Karpas-422 (cell line): Measurements from ENCODE around the gene TACR2. TPM values are rescaled to one million over a fixed set of nuclear protein-coding genes. Genes with fewer than 3 reads are reported as not detected.

Experiments used
- DNase-seq: peaks from one replicate; pipeline ENCODE4 v3.0.0-alpha.2; 2015
- H2AFZ ChIP-seq: fragments of 200-600 bp; sonication (generic); 2 replicates; pipeline ENCODE4 v1.6.1; 2014; ENCODE audit warnings: antibody characterized with exemption, low read length, mixed read lengths
- H3K27ac ChIP-seq: fragments of 200-600 bp; sonication (generic); 2 replicates; pipeline ENCODE4 v1.5.1; 2014; ENCODE audit warnings: mild to moderate bottlenecking, low read length, moderate library complexity
- H3K27me3 ChIP-seq: fragments of 200-600 bp; sonication (generic); 2 replicates; pipeline ENCODE4 v1.6.1; 2014; ENCODE audit warnings: low read length, mixed read lengths
- H3K36me3 ChIP-seq: fragments of 200-600 bp; sonication (generic); 2 replicates; pipeline ENCODE4 v1.6.1; 2014; ENCODE audit warnings: low read length, mixed read lengths; ENCODE audit not compliant: insufficient read depth
- H3K4me1 ChIP-seq: fragments of 200-600 bp; sonication (generic); 2 replicates; pipeline ENCODE4 v1.6.1; 2014; ENCODE audit warnings: mild to moderate bottlenecking, low read length, mixed read lengths
- H3K4me2 ChIP-seq: fragments of 200-600 bp; sonication (generic); 2 replicates; pipeline ENCODE4 v1.6.1; 2014; ENCODE audit warnings: low read length, low read depth, mild to moderate bottlenecking; ENCODE audit not compliant: poor library complexity, severe bottlenecking
- H3K4me3 ChIP-seq: fragments of 200-600 bp; sonication (generic); 2 replicates; pipeline ENCODE4 v1.5.1; 2014; ENCODE audit warnings: mild to moderate bottlenecking, antibody characterized with exemption, low read length, mixed read lengths
- H3K79me2 ChIP-seq: fragments of 200-600 bp; sonication (generic); 2 replicates; pipeline ENCODE4 v1.6.1; 2014; ENCODE audit warnings: mild to moderate bottlenecking, low read length, mixed read lengths
- H3K9ac ChIP-seq: fragments of 200-600 bp; sonication (generic); 2 replicates; pipeline ENCODE4 v1.6.0; 2014; ENCODE audit warnings: low read length
- H3K9me2 ChIP-seq: fragments of 200-600 bp; sonication (generic), shearing (Covaris generic); replicated peaks from 2 replicates; pipeline ENCODE4 v1.6.0; 2014; ENCODE audit warnings: mild to moderate bottlenecking, low read length, moderate library complexity; ENCODE audit not compliant: insufficient read depth
- H3K9me3 ChIP-seq: fragments of 300-700, 200-600 bp; sonication (generic); 2 replicates; pipeline ENCODE4 v1.6.1; 2014; ENCODE audit warnings: low read length, mixed read lengths
- H4K20me1 ChIP-seq: fragments of 200-600 bp; sonication (generic); 2 replicates; pipeline ENCODE4 v1.6.1; 2014; ENCODE audit warnings: mild to moderate bottlenecking, antibody characterized with exemption, low read length, low read depth; ENCODE audit not compliant: insufficient read depth
- total RNA-seq: library from RNA; depleted of rRNA; stranded (reverse); fragments of >200 nt; shearing (Covaris generic); gene quantifications from 2 replicates; pipeline ENCODE4 v1.2.3, GENCODE V29; 2014; ENCODE audit warnings: low replicate concordance

TACR2 gene
- total RNA-seq, 1 experiment from 2014 or later: not detected

GRCh38 chr10:69410487-69410886, 6.2 kb downstream of the TACR2 start:
- H2AFZ ChIP-seq: no peak overlapping the region
- H3K4me3 ChIP-seq: no peak overlapping the region
- peaks cover 25% of the 10 kb centered on the region for H3K4me1 ChIP-seq
- no peaks in the 10 kb centered on the region for H3K27me3 ChIP-seq
- no peak for DNase-seq
- no peak overlapping the region for H3K4me2 ChIP-seq
- H4K20me1 ChIP-seq: no peaks in the 10 kb centered on the region
- no peak overlapping the region for H3K27ac ChIP-seq
- no peaks in the 10 kb centered on the region for H3K9me2 ChIP-seq
- H3K9me3 ChIP-seq: no peaks in the 10 kb centered on the region
- no peak overlapping the region for H3K9ac ChIP-seq
- H3K79me2 ChIP-seq: no peaks in the 10 kb centered on the region
- no peaks in the 10 kb centered on the region for H3K36me3 ChIP-seq

DNA sequence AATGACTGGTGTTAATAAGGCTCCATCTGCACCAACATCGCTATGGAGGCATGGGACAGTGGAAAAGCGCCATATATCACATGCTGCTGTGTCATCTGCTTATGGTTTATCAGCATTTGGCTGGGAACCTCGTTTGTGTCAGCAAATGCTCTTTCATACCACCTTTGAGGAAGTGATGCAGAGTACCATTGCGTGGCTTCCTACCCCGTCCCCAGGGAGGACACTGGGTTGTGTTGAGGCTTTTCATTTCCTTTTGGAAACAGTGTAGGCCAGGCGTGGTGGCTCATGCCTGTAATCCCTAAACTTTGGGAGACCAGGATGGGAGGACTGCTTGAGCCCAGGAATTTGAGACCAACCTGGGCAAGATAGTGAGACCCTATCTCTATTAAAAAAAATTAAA, 6.8 kb downstream of the TACR2 start:
- Histone ChIP-seq H3K79me2 (no peaks in the 10 kb centered on the region), H3K9ac (no peak overlapping the region), H3K27me3 (no peaks in the 10 kb centered on the region), H3K4me2 (no peak overlapping the region), H3K9me2 (no peaks in the 10 kb centered on the region), H3K27ac (no peak overlapping the region), H2AFZ (no peak overlapping the region), H4K20me1 (no peaks in the 10 kb centered on the region), H3K4me1 (peaks cover 25% of the 10 kb centered on the region), H3K4me3 (no peak overlapping the region), H3K36me3 (no peaks in the 10 kb centered on the region), H3K9me3 (no peaks in the 10 kb centered on the region)
- DNase-seq: peak; percentile 70

DNA sequence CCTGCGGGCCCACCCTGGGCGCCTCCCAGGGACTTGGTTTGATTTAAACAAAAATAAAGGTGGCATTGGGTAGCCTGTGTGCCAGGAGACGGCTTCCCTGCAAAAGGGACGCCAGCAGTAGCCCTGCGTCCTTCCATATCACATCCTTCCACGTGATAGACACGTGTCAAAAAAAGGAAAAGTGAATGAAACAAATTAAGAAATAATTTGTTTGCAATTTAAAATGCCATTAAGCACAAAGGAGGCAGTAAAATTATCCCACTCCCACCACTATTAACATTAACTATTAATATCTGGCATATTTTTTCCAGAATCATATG, 7.6 kb downstream of the TACR2 start:
- no peak for DNase-seq
- Histone ChIP-seq H3K4me1 (peaks cover 25% of the 10 kb centered on the region), H3K27ac (no peak overlapping the region), H3K9ac (peak overlapping the region; percentile 65), H3K36me3 (no peaks in the 10 kb centered on the region), H3K9me3 (no peaks in the 10 kb centered on the region), H3K4me3 (peak overlapping the region; percentile 29; the same call in 1 of the 2 replicates), H3K79me2 (no peaks in the 10 kb centered on the region), H2AFZ (peak overlapping the region; percentile 98), H3K27me3 (no peaks in the 10 kb centered on the region), H3K9me2 (no peaks in the 10 kb centered on the region), H3K4me2 (peak overlapping the region; percentile 62), H4K20me1 (no peaks in the 10 kb centered on the region)

GRCh38 chr10:69408318-69409175, 8.2 kb downstream of the TACR2 start:
- H3K27me3 ChIP-seq: no peaks in the 10 kb centered on the region
- H3K9ac ChIP-seq: peak overlapping the region; percentile 65
- H3K36me3 ChIP-seq: no peaks in the 10 kb centered on the region
- no peaks in the 10 kb centered on the region for H3K9me2 ChIP-seq
- peak overlapping the region; percentile 80 for H3K27ac ChIP-seq
- peak overlapping the region; percentile 64 for H3K4me2 ChIP-seq
- peak; percentile 98 for DNase-seq
- H3K4me3 ChIP-seq: peak overlapping the region; percentile 36; the same call in 1 of the 2 replicates
- peaks cover 30% of the 10 kb centered on the region for H3K4me1 ChIP-seq
- H2AFZ ChIP-seq: peak overlapping the region; percentile 98
- H3K9me3 ChIP-seq: no peaks in the 10 kb centered on the region
- no peaks in the 10 kb centered on the region for H3K79me2 ChIP-seq
- H4K20me1 ChIP-seq: no peaks in the 10 kb centered on the region

GRCh38 chr10:69407621-69408301, 9.0 kb downstream of the TACR2 start:
- Histone ChIP-seq H3K79me2 (no peaks in the 10 kb centered on the region), H4K20me1 (no peaks in the 10 kb centered on the region), H2AFZ (peak overlapping the region; percentile 44), H3K27ac (peak overlapping the region; percentile 80), H3K27me3 (no peaks in the 10 kb centered on the region), H3K9ac (peak overlapping the region; percentile 51), H3K36me3 (peaks cover under 1% of the 10 kb centered on the region; the same call in 1 of the 2 replicates), H3K4me2 (peak overlapping the region; percentile 64), H3K9me3 (no peaks in the 10 kb centered on the region), H3K9me2 (no peaks in the 10 kb centered on the region), H3K4me1 (peaks cover 38% of the 10 kb centered on the region), H3K4me3 (peak overlapping the region; percentile 36; the same call in 1 of the 2 replicates)
- peak; percentile 82 for DNase-seq

GRCh38 chr10:69406816-69407580, 9.7 kb downstream of the TACR2 start:
- Histone ChIP-seq H3K36me3 (peaks cover 4% of the 10 kb centered on the region), H3K4me2 (no peak overlapping the region), H3K9me2 (no peaks in the 10 kb centered on the region), H3K4me1 (peaks cover 41% of the 10 kb centered on the region), H3K27me3 (no peaks in the 10 kb centered on the region), H3K9me3 (no peaks in the 10 kb centered on the region), H3K9ac (no peak overlapping the region), H3K27ac (no peak overlapping the region), H3K4me3 (no peak overlapping the region), H4K20me1 (no peaks in the 10 kb centered on the region), H2AFZ (no peak overlapping the region), H3K79me2 (no peaks in the 10 kb centered on the region)
- DNase-seq: no peak

GRCh38 chr10:69406302-69406811, 10.4 kb downstream of the TACR2 start:
- Histone ChIP-seq H3K9me2 (no peaks in the 10 kb centered on the region), H2AFZ (no peak overlapping the region), H3K4me2 (no peak overlapping the region), H4K20me1 (no peaks in the 10 kb centered on the region), H3K4me1 (peaks cover 41% of the 10 kb centered on the region), H3K79me2 (no peaks in the 10 kb centered on the region), H3K4me3 (no peak overlapping the region), H3K9ac (no peak overlapping the region), H3K27ac (no peak overlapping the region), H3K27me3 (no peaks in the 10 kb centered on the region), H3K36me3 (peaks cover 5% of the 10 kb centered on the region), H3K9me3 (no peaks in the 10 kb centered on the region)
- no peak for DNase-seq

DNA sequence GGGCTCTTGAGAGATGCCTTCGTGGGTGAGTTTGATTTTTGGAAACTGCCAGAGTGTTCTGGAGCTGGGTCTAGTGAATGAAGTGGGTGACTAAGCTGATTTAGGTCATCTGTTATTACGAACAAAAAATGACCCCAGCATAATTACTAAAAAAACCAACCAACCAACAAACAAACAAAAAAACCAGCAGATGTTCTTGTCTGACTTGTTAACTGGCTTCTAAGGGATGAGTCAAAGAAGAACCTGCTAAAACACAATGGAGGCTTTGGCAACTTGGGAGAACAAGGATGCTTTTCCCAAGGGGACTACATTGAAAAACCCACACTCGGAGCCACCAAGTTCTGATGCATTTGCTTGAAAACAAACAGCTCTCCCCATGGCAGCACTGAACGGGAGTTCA, 11.5 kb downstream of the TACR2 start:
- Histone ChIP-seq H3K9me3 (no peaks in the 10 kb centered on the region), H3K9me2 (no peaks in the 10 kb centered on the region), H3K36me3 (peaks cover 10% of the 10 kb centered on the region), H3K4me2 (no peak overlapping the region), H3K27ac (no peak overlapping the region), H3K79me2 (no peaks in the 10 kb centered on the region), H4K20me1 (no peaks in the 10 kb centered on the region), H3K27me3 (no peaks in the 10 kb centered on the region), H3K9ac (no peak overlapping the region), H3K4me1 (peaks cover 41% of the 10 kb centered on the region), H2AFZ (no peak overlapping the region), H3K4me3 (no peak overlapping the region)
- DNase-seq: no peak
